WTC11 (cell line): ENCODE data around the gene KLHL29. TPM values are rescaled to one million over a fixed set of nuclear protein-coding genes. Genes with fewer than 3 reads are reported as not detected.

Experiments used
- ATAC-seq: fragments of 200-7000 bp; cut with Tn5 transposase; 2 replicates; pipeline ENCODE4 v1.10.0; 2021; ENCODE audit warnings: mild to moderate bottlenecking, moderate library complexity
- CTCF ChIA-PET: fragments of 300-600 bp; sonication (Branson Sonifier 250); formaldehyde crosslinking; loops from one replicate; lab custom pipeline; 2021; ENCODE audit warnings: antibody characterized with exemption; lab: Charles Lee
- POLR2A ChIA-PET: fragments of 350-600 bp; sonication (Branson Sonifier 250); formaldehyde crosslinking; loops from one replicate; lab custom pipeline; 2021; ENCODE audit warnings: antibody characterized with exemption; lab: Charles Lee
- DNase-seq: peaks from one replicate; pipeline ENCODE4 v3.0.0; 2021; ENCODE audit warnings: low spot score
- H3K27ac Mint-ChIP-seq: 2 replicates; pipeline ENCODE4 v1.8.0; 2021; ENCODE audit warnings: mixed read lengths
- H3K27me3 Mint-ChIP-seq: 2 replicates; pipeline ENCODE4 v1.8.0; 2021; ENCODE audit warnings: low read depth, mild to moderate bottlenecking, moderate library complexity, mixed read lengths
- H3K36me3 Mint-ChIP-seq: 2 replicates; pipeline ENCODE4 v1.8.0; 2021; ENCODE audit warnings: mixed read lengths
- H3K4me1 Mint-ChIP-seq: 2 replicates; pipeline ENCODE4 v1.8.0; 2022; ENCODE audit warnings: mixed read lengths
- H3K4me3 Mint-ChIP-seq: 2 replicates; pipeline ENCODE4 v1.8.0; 2021; ENCODE audit warnings: mild to moderate bottlenecking, moderate library complexity, mixed read lengths
- H3K9me3 Mint-ChIP-seq: 2 replicates; pipeline ENCODE4 v1.8.0; 2021; ENCODE audit warnings: mixed read lengths
- E2F4 ChIP-seq: sonication (generic); formaldehyde crosslinking; IDR thresholded peaks from 2 replicates; pipeline ENCODE4 v1.8.1; 2022; ENCODE audit warnings: low read depth, mild to moderate bottlenecking, moderate library complexity, missing genetic modification reagents, borderline replicate concordance
- FOXJ3 ChIP-seq: sonication (generic); formaldehyde crosslinking; IDR thresholded peaks from 2 replicates; pipeline ENCODE4 v1.9.0; 2021; ENCODE audit warnings: missing genetic modification reagents, mild to moderate bottlenecking, borderline replicate concordance
- GTF2I ChIP-seq: fragments of 250-450 bp; sonication (Bioruptor Pico); conservative IDR thresholded peaks from 2 replicates; pipeline ENCODE4 v1.4.0; 2021; ENCODE audit warnings: mild to moderate bottlenecking
- MLX ChIP-seq: sonication (generic); formaldehyde crosslinking; IDR thresholded peaks from 2 replicates; pipeline ENCODE4 v1.8.1; 2023; ENCODE audit warnings: mild to moderate bottlenecking, missing genetic modification reagents, moderate library complexity
- MYBL2 ChIP-seq: sonication (generic); formaldehyde crosslinking; IDR thresholded peaks from 2 replicates; pipeline ENCODE4 v1.8.1; 2023; ENCODE audit warnings: mild to moderate bottlenecking, moderate library complexity, missing genetic modification reagents
- NFE2L1 ChIP-seq: sonication (generic); formaldehyde crosslinking; IDR thresholded peaks from 2 replicates; pipeline ENCODE4 v1.8.1; 2023; ENCODE audit warnings: missing genetic modification reagents
- PRDM15 ChIP-seq: sonication (generic); formaldehyde crosslinking; IDR thresholded peaks from 2 replicates; pipeline ENCODE4 v1.8.0; 2022; ENCODE audit warnings: missing genetic modification reagents
- RELA ChIP-seq: sonication (generic); formaldehyde crosslinking; IDR thresholded peaks from 2 replicates; pipeline ENCODE4 v1.8.1; 2022; ENCODE audit warnings: missing genetic modification reagents, mild to moderate bottlenecking, borderline replicate concordance
- STAT6 ChIP-seq: sonication (generic); formaldehyde crosslinking; conservative IDR thresholded peaks from 2 replicates; pipeline ENCODE4 v1.8.1; 2023; ENCODE audit warnings: mild to moderate bottlenecking, low read depth, missing genetic modification reagents, moderate library complexity
- TCF7 ChIP-seq: sonication (generic); formaldehyde crosslinking; IDR thresholded peaks from 2 replicates; pipeline ENCODE4 v1.8.0; 2022; ENCODE audit warnings: mild to moderate bottlenecking, low read depth, missing genetic modification reagents, moderate library complexity
- TP53 ChIP-seq: sonication (generic); formaldehyde crosslinking; IDR thresholded peaks from 2 replicates; pipeline ENCODE4 v1.8.1; 2023; ENCODE audit warnings: mild to moderate bottlenecking, missing genetic modification reagents
- USF2 ChIP-seq: sonication (generic); formaldehyde crosslinking; IDR thresholded peaks from 2 replicates; pipeline ENCODE4 v1.8.1; 2023; ENCODE audit warnings: mild to moderate bottlenecking, missing genetic modification reagents, moderate library complexity
- ZNF138 ChIP-seq: sonication (generic); formaldehyde crosslinking; conservative IDR thresholded peaks from 2 replicates; pipeline ENCODE4 v1.8.1; 2022; ENCODE audit warnings: mild to moderate bottlenecking, moderate library complexity, missing genetic modification reagents
- total RNA-seq: library from RNA; stranded (reverse); gene quantifications from 3 replicates; pipeline ENCODE4 v1.2.3, GENCODE V29; 2021

The KLHL29 gene
- total RNA-seq, 1 experiment from 2014 or later, result 7.1 TPM

GRCh38 chr2:23592898-23593751, 208.1 kb downstream of the KLHL29 start:
- Mint-ChIP-seq H3K9me3 (no peaks in the 10 kb centered on the region), H3K4me3 (no peak overlapping the region), H3K36me3 (no peaks in the 10 kb centered on the region), H3K27ac (no peak overlapping the region), H3K4me1 (peaks cover 2% of the 10 kb centered on the region; the same call in 1 of the 2 replicates), H3K27me3 (no peaks in the 10 kb centered on the region)
- CTCF ChIA-PET, result no interaction called here
- ATAC-seq, result no peak
- no peak for TF ChIP-seq USF2
- DNase-seq, result no peak
- POLR2A ChIA-PET, result no interaction called here

- Mint-ChIP-seq H3K27me3 (no peaks in the 10 kb centered on the region), H3K27ac (no peak overlapping the region), H3K4me3 (no peak overlapping the region), H3K9me3 (no peaks in the 10 kb centered on the region), H3K4me1 (peaks cover 2% of the 10 kb centered on the region; the same call in 1 of the 2 replicates), H3K36me3 (no peaks in the 10 kb centered on the region)
- ChIA-PET POLR2A (no interaction called here), CTCF (no interaction called here)
- DNase-seq (no peak), ATAC-seq (no peak)
- no peak for TF ChIP-seq E2F4 (CRISPR knock-in tag)
- no peak for TF ChIP-seq STAT6 (CRISPR knock-in tag)
- TF ChIP-seq FOXJ3, result no peak
- TF ChIP-seq MYBL2, result no peak
- TF ChIP-seq RELA (CRISPR knock-in tag), result no peak
- no peak for TF ChIP-seq TCF7 (CRISPR knock-in tag)
- no peak for TF ChIP-seq TP53 (CRISPR knock-in tag)
- no peak for TF ChIP-seq PRDM15 (CRISPR knock-in tag)
- TF ChIP-seq MLX (CRISPR knock-in tag), result no peak
Measured at GRCh38 chr2:23593752-23594459, 208.9 kb downstream of the KLHL29 start.

- H3K4me1 Mint-ChIP-seq, result peaks cover 2% of the 10 kb centered on the region; the same call in 1 of the 2 replicates
- CTCF ChIA-PET, result no interaction called here
- H3K9me3 Mint-ChIP-seq, result no peaks in the 10 kb centered on the region
Measured at GRCh38 chr2:23594460-23594825, 209.5 kb downstream of the KLHL29 start.

More at GRCh38 chr2:23594460-23594825, 209.5 kb downstream of the KLHL29 start:
- Mint-ChIP-seq H3K4me3 (no peak overlapping the region), H3K27me3 (no peaks in the 10 kb centered on the region), H3K27ac (no peak overlapping the region), H3K36me3 (no peaks in the 10 kb centered on the region)
- TF ChIP-seq GTF2I (CRISPR knock-in tag), result no peak
- TF ChIP-seq ZNF138, result no peak
- TF ChIP-seq NFE2L1 (CRISPR knock-in tag), result no peak
- ATAC-seq, result no peak
- POLR2A ChIA-PET, result no interaction called here
- no peak for DNase-seq
